Stimulated activated CD4-positive, alpha-beta T cell treated with anti-CD3 and anti-CD28 coated beads, Interleukin-4, amount 100 ng/mL, for 4 hours (primary cell): ENCODE measurements around the gene SLC13A2.

Experiments
- DNase-seq, 2 experiments: peaks; one replicate each; pipeline ENCODE4 v3.0.0-alpha.2; 2020

The SLC13A2 gene

DNA sequence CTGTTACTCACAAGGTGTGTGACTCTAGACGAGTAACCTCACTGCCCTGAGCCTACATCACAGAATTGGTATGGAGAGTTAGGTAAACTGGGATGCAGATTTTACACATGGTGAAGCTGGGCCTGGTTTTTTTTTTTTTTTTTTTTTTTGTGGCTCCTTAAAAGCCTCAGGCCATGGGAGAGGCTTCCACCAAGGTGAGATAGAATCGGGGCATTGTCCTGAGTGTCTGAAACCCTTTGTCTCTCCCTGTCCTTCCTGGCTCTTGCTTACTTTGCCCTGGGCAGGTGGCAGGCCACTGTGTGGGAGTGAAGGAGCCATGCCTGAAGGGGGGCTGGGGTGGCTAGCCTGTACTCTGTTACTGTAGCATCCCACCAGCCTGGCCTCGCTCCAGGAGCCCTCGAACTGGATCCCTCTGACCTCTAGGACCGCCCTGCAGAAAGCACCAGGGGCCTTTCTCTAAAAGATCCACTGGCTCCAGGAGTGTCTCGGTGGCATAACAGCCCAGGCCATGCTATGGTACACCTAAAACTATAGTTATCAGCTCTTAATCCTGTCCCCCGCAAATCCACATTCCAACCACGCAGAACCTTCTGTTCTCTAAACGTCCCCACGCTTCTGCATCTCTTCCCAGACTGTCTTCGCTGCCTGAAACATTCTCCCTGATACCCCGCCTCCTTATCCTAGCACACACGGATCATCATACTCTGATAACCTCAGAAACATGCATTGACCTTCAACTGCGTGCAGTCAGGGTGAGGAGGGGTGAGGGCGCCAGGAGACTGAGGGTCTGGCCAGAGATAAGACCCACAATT is 1.7 kb upstream of the SLC13A2 start:
- no peak for DNase-seq

- no peak for DNase-seq
Measured at GRCh38 chr17:28472871-28473497, 460 bp upstream of the SLC13A2 start.

DNA sequence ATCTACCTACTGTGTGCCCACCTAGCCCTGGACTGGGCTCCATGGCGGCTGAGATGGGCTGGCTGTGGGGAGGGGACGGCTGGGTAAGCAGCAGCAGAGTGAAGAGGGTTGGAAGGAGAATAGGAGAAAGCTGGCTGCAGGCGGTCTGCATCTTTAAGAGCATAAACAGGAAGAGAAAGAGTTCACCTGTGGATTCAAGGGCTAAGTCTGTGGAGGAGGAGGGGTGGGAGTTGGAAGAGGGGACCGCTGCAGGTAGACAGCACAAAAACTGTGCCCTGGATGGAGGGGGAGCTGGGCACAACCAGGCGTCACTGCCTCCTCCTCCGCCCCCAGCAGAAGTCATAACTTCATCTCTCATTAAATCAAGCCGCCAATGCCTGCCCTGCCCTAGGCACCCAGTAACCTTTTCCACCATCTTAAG is 677 bp downstream of the SLC13A2 start:
- DNase-seq, result no peak

GRCh38 chr17:28475151-28475900 is 1.9 kb downstream of the SLC13A2 start:
- DNase-seq, result no peak

DNA sequence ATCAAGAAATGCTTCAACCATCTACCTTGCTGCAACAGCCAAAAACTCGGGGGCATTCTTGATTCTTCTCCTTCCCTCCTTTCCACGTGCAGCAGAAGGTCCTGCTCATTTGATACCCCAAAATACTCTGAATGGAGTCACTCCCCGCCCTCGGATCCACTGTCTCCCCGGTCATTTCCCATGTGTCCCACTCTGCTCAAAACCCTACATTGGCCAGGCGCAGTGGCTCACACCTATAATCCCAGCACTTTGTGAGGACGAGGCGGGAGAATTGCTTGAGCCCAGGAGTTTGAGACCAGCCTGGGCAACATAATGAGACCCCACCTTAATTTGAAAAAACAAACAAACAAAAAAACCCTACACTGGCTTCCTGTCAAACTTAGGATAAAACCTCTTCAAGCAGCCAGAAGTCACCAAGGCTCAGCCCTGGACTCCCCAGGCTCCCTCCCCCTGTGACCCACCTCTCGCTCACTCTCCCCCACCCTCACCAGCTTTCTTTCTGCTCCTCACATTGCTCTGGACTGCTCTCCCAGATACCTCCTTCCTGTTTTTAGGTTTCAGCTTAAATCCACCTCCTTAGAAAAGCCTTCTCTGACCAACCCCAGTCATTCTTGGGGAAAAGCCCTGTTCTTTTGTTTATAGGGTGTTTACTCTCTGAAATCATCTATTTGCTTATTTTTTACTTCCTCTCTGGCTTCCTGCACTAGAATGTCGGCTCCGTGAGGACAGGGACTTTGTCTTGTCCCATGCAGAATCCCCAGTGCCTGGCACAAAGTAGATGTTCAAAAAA is 2.8 kb downstream of the SLC13A2 start:
- no peak for DNase-seq

DNA sequence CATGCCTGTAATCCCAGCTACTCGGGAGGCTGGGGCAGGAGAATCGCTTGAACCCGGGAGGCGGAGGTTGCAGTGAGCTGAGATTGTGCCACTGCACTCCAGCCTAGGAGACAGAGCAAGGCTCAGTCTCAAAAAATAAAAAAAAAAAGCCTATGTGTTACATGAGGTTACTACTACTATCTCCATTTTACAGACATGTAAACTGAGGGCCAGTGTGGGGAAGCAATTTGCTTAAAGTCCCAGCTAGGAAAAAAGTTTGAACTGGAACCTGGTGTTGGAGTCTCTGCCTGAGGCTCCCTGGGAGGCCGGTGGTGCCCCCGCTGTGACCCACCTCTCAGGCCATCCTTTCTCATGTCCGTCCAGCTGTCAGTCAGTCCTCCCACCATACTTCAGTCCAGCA is 4.5 kb downstream of the SLC13A2 start:
- DNase-seq, result no peak

DNA sequence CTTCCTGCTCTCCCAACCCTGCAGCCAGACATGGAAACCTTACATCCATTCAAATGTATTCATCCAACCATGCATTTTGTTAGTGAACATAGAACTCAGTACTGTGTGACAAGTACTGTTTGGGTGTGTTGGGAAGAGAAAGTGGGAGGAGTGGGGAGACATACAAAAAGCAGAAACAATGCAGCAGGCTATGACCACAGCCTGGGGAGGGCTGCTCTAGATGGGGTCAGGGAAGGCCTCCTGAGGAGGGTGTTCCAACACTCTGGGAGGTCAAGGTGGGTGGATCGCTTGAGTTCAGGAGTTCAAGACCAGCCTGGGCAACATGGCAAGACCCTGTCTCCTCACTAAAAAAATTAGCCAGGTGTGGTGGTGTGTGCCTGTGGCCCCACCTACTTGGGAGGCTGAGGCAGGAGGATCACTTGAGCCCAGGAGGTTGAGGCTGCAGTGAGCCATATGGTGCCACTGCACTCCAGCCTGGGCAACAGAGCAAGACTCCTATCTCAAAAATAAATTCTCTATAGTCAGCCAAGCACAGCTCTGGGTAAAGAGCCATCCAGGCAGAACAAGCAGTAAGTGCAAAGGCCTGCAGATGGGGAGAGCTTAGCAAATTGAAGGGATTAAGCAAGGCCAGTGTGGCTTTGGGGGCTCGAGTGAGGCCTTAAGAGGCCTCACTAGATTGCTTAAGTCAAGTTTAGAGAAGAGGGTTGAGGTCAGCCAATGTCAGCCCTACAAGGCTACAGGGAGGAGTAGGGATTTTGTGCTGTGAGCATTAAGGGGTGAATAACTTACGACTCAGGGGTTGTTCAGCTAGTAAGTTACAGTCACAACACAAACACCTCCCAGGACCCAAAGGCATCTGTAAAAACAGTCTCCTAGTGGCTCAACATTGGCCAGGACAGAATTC is 5.5 kb downstream of the SLC13A2 start:
- DNase-seq, result no peak

DNA sequence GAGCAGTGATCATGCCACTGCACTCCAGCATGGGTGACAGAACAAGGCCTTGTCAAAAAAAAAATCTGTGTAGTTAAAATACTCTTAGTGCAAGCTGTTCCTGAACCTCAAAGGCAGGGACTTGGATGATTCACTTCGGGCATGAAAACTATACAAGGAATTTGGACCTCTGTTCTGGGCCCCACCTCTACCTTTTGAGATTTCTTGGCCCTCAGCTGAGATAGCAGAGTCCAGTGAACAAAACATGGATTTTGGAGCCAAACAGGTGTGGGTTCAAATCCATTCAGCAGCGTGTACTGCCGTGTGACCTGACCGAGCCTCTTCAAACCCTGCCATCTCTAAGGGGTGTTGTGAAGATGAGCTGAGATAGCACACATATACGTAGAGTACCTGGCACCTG is 6.8 kb downstream of the SLC13A2 start:
- DNase-seq, result no peak

DNA sequence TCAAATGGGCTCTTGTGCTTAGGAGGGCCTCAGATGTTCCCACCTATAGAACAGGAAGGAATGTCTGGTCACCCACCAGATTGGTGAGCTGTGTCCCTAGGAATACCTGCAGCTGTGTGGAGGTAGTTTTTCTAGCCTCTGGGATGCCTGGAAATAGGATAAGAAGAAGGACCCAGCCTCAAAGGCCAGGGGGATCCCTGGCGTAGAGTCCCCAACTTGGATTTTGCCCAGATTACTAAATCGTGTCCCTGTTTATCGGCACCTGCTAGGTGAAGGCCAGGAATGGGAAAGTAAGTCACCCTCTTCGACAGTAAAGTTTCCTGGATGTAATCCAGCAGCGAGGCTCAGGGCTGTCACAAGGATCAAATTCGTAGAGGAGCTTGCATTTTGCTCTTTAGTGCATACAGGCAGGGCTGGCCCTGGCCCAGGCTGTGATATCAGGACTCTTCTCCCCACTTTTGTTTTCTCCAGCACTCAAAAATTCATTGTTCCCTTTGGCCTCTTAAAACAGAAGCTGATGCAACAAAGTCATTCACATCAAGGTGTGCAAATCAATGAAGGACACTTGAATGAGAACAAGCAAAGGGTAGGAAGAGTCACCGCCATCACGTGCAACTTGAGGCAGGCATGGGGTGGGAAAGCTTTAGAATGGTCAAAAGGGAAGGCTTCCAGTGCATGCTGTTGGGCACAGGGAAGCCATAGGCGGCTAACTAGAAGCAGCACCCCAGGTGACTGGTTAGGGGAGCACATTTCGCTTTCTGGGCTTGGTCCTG is 7.5 kb downstream of the SLC13A2 start:
- DNase-seq, result no peak

- no peak for DNase-seq
Measured at GRCh38 chr17:28482551-28483199, 9.2 kb downstream of the SLC13A2 start.

- no peak for DNase-seq
Measured at GRCh38 chr17:28484296-28484695, 10.9 kb downstream of the SLC13A2 start.

DNA sequence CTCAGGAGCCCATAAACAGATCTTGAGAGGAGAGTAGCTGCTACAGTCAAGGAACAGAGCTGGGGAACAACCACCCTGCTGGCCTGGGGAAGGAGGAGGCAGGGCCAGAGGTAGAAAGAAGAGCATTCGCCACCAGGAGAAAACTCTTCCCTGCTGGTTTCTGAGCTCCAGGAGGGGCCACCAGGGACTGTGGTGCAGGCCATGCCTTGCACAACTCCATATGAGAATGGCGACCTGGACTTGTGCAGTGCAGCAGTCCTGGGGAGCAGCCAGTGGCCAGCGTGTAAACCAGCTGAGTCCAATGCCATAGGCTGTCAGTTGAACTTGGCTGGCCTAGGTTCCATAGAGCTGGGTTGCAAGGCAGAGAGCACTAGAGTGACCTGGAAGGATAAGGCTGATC is 11.6 kb downstream of the SLC13A2 start:
- DNase-seq, result no peak

DNA sequence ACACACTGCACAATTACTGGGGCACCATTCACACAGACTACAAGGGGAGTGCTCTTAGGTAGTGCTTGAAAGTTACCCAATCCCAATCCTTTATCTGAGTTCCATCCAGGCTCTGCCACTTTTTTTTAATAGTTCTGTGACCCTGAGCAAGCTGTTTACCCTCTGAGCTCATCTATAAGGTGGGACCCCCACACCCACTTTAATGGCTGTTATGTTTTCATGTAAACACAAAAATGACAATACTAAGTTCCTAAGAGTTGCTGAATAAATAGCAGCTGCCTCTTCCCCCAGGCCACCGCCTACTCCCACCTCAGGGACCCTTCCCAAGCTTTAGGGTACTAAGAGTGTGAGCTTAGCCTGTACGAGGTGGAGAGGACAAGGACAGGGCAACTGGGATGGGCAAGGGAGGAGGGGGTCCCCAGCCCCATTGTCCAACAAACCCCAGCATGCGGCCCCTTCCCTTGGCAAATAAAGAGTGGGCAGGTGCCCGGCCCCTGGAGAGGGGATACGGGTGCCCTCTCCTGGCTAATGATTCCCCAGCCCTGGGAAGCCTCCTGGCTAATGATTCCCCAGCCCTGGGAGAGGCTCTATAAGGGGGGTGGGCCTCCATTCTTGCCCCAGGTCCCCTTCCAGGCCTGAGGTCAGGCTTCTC is 14.6 kb downstream of the SLC13A2 start:
- no peak for DNase-seq

GRCh38 chr17:28488533-28489276 is 15.3 kb downstream of the SLC13A2 start:
- no peak for DNase-seq

DNA sequence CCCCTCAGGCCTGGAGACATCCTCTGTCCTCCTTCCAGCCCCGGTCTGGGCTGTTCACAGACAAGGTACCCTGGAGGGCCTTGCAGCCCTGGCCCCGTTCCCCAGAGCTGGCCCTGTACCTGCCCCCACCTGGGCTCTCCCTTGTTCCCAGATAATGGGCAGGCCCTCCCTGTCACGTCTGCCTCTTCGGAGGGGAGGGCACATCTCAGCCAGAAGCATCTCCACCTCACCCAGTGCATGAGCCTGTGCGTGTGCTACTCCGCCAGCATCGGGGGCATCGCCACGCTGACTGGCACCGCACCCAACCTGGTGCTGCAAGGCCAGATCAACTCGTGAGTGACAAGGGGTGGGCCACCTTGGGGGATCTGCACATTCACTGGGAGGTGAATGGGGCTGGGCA is 17.8 kb downstream of the SLC13A2 start:
- DNase-seq, result no peak

DNA sequence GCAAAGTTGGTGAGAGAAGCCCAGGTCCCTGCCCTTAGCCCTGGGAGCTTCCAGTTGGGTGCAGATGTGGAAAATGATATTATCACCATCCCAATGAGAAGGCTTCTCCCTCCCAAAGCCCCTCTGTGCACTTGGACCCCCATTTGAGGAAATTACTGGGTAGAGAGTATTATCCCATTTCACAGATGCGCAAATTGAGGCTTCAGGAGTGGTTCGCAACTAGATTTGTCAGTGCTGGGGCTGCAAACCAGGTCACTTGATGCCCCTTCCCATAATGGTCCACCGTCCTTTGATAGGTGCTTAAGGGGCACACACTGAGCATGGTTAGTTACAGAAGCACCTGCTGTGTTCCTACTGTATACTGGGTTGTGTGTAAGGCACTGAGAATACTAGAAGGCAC is 18.4 kb downstream of the SLC13A2 start:
- DNase-seq, result no peak

- DNase-seq, result no peak
Measured at GRCh38 chr17:28492352-28493310, 19.2 kb downstream of the SLC13A2 start.

GRCh38 chr17:28493460-28493859 is 20.0 kb downstream of the SLC13A2 start:
- DNase-seq, result no peak
